Astrocyte (in vitro differentiated cells and primary cell): Measurements from ENCODE around the gene SLC38A10. TPM values are rescaled to one million over a fixed set of nuclear protein-coding genes. Genes with fewer than 3 reads are reported as not detected.

ENCODE experiments used
- DNase-seq: peaks from one replicate; pipeline ENCODE4 v3.0.0-alpha.2; 2010; ENCODE audit warnings: low read depth
- FAIRE-seq: peaks from 2 replicates; lab custom pipeline; 2011; peaks lifted over from hg19 to GRCh38; lab: Jason Lieb, UNC
- H2AFZ ChIP-seq: 2 replicates; pipeline ENCODE4 v1.6.0; 2012; ENCODE audit warnings: low read depth, low read length, inconsistent platforms
- H3K27ac ChIP-seq: 2 replicates; pipeline ENCODE4 v1.5.1; 2011; ENCODE audit warnings: low read depth, low read length, inconsistent platforms
- H3K27me3 ChIP-seq: 2 replicates; pipeline ENCODE4 v1.6.0; 2011; ENCODE audit warnings: low read length, inconsistent platforms; ENCODE audit not compliant: insufficient read depth
- H3K36me3 ChIP-seq: 2 replicates; pipeline ENCODE4 v1.5.1; 2011; ENCODE audit warnings: low read length, inconsistent platforms; ENCODE audit not compliant: insufficient read depth
- H3K4me1 ChIP-seq: 2 replicates; pipeline ENCODE4 v1.5.1; 2011; ENCODE audit warnings: low read length, inconsistent platforms; ENCODE audit not compliant: insufficient read depth
- H3K4me2 ChIP-seq: 2 replicates; pipeline ENCODE4 v1.6.0; 2012; ENCODE audit warnings: low read length, inconsistent platforms
- H3K4me3 ChIP-seq: 2 replicates; pipeline ENCODE4 v1.5.1; 2011; ENCODE audit warnings: low read depth, mild to moderate bottlenecking, low read length, inconsistent platforms; ENCODE audit not compliant: insufficient read depth
- H3K79me2 ChIP-seq: 2 replicates; pipeline ENCODE4 v1.6.0; 2012; ENCODE audit warnings: mild to moderate bottlenecking, low read length, inconsistent platforms; ENCODE audit not compliant: insufficient read depth
- H3K9ac ChIP-seq: 2 replicates; pipeline ENCODE4 v1.6.0; 2012; ENCODE audit warnings: mild to moderate bottlenecking, low read length, inconsistent platforms
- H3K9me3 ChIP-seq: 2 replicates; pipeline ENCODE4 v1.5.1; 2012; ENCODE audit warnings: low read depth, mild to moderate bottlenecking, low read length, inconsistent platforms; ENCODE audit not compliant: insufficient read depth
- H4K20me1 ChIP-seq: 2 replicates; pipeline ENCODE4 v1.6.0; 2012; ENCODE audit warnings: low read length, inconsistent platforms; ENCODE audit not compliant: insufficient read depth
- H3K27ac Mint-ChIP-seq: one replicate; pipeline ENCODE4 v1.8.0; 2021; ENCODE audit warnings: mild to moderate bottlenecking, mixed read lengths; ENCODE audit not compliant: unreplicated experiment
- H3K27me3 Mint-ChIP-seq: one replicate; pipeline ENCODE4 v1.8.0; 2021; ENCODE audit warnings: low read depth, mixed read lengths; ENCODE audit not compliant: unreplicated experiment
- H3K36me3 Mint-ChIP-seq: one replicate; pipeline ENCODE4 v1.8.0; 2021; ENCODE audit warnings: low read depth, mixed read lengths; ENCODE audit not compliant: unreplicated experiment
- H3K4me1 Mint-ChIP-seq: one replicate; pipeline ENCODE4 v1.8.0; 2021; ENCODE audit warnings: low read depth, mixed read lengths; ENCODE audit not compliant: unreplicated experiment
- H3K4me3 Mint-ChIP-seq: one replicate; pipeline ENCODE4 v1.8.0; 2021; ENCODE audit warnings: mild to moderate bottlenecking, moderate library complexity, mixed read lengths; ENCODE audit not compliant: unreplicated experiment
- H3K9me3 Mint-ChIP-seq: one replicate; pipeline ENCODE4 v1.8.0; 2021; ENCODE audit warnings: mild to moderate bottlenecking, mixed read lengths; ENCODE audit not compliant: unreplicated experiment
- CTCF ChIP-seq: IDR thresholded peaks from 2 replicates; pipeline ENCODE4 v1.5.1; 2011; ENCODE audit warnings: low read depth, mild to moderate bottlenecking, inconsistent platforms, low read length, moderate library complexity; ENCODE audit not compliant: insufficient read depth
- EZH2 ChIP-seq: IDR thresholded peaks from 2 replicates; pipeline ENCODE4 v1.6.1; 2012; ENCODE audit warnings: mild to moderate bottlenecking, low read length, inconsistent platforms; ENCODE audit not compliant: insufficient read depth
- total RNA-seq: library from RNA; stranded (reverse); gene quantifications from 2 replicates; pipeline ENCODE4 v1.2.1, GENCODE V29; 2021

SLC38A10 gene
- total RNA-seq, 1 donor from 2014 or later = 71.4 TPM

- Mint-ChIP-seq H3K9me3 (no peaks in the 10 kb centered on the region), H3K27me3 (no peaks in the 10 kb centered on the region), H3K27ac (no peak overlapping the region), H3K4me3 (peak overlapping the region; percentile 40), H3K4me1 (no peaks in the 10 kb centered on the region), H3K36me3 (peaks cover 21% of the 10 kb centered on the region)
- DNase-seq = no peak
- Histone ChIP-seq H4K20me1 (peaks cover 29% of the 10 kb centered on the region), H3K27ac (no peak overlapping the region), H3K9ac (no peak overlapping the region), H2AFZ (no peak overlapping the region), H3K4me3 (no peak overlapping the region), H3K4me2 (no peak overlapping the region), H3K27me3 (no peaks in the 10 kb centered on the region), H3K4me1 (no peaks in the 10 kb centered on the region), H3K9me3 (no peaks in the 10 kb centered on the region), H3K36me3 (peaks cover 13% of the 10 kb centered on the region), H3K79me2 (no peaks in the 10 kb centered on the region)
- no peak for TF ChIP-seq EZH2
- TF ChIP-seq CTCF = no peak
- no peak for FAIRE-seq
Observed at GRCh38 chr17:81277946-81278693, 17.0 kb downstream of the SLC38A10 start.

GRCh38 chr17:81277421-81277820 is 17.7 kb downstream of the SLC38A10 start:
- H3K36me3 ChIP-seq = peaks cover 13% of the 10 kb centered on the region
- DNase-seq = no peak
- Mint-ChIP-seq H3K27ac (peak overlapping the region; percentile 26), H3K36me3 (peaks cover 26% of the 10 kb centered on the region), H3K27me3 (no peaks in the 10 kb centered on the region), H3K4me3 (no peak overlapping the region), H3K4me1 (no peaks in the 10 kb centered on the region), H3K9me3 (no peaks in the 10 kb centered on the region)
- no peak overlapping the region for H2AFZ ChIP-seq
- no peaks in the 10 kb centered on the region for H3K27me3 ChIP-seq
- no peak overlapping the region for H3K4me3 ChIP-seq
- no peak overlapping the region for H3K9ac ChIP-seq
- peaks cover 29% of the 10 kb centered on the region for H4K20me1 ChIP-seq
- TF ChIP-seq CTCF (no peak), EZH2 (no peak)
- no peaks in the 10 kb centered on the region for H3K4me1 ChIP-seq
- H3K79me2 ChIP-seq = no peaks in the 10 kb centered on the region
- no peak for FAIRE-seq
- no peak overlapping the region for H3K4me2 ChIP-seq
- no peak overlapping the region for H3K27ac ChIP-seq
- no peaks in the 10 kb centered on the region for H3K9me3 ChIP-seq

- H3K27me3 Mint-ChIP-seq = no peaks in the 10 kb centered on the region
- peak overlapping the region; percentile 58 for H3K27ac Mint-ChIP-seq
- H3K27ac ChIP-seq = no peak overlapping the region
- DNase-seq (no peak), FAIRE-seq (no peak)
- no peak overlapping the region for H3K4me2 ChIP-seq
- H3K4me1 Mint-ChIP-seq = no peaks in the 10 kb centered on the region
- H3K4me3 ChIP-seq = no peak overlapping the region
- peaks cover 13% of the 10 kb centered on the region for H3K36me3 ChIP-seq
- no peaks in the 10 kb centered on the region for H3K79me2 ChIP-seq
- no peak overlapping the region for H2AFZ ChIP-seq
- H3K27me3 ChIP-seq = no peaks in the 10 kb centered on the region
- H3K4me1 ChIP-seq = no peaks in the 10 kb centered on the region
- peaks cover 29% of the 10 kb centered on the region for H4K20me1 ChIP-seq
- H3K9me3 ChIP-seq = no peaks in the 10 kb centered on the region
- H3K9me3 Mint-ChIP-seq = no peaks in the 10 kb centered on the region
- H3K36me3 Mint-ChIP-seq = peaks cover 28% of the 10 kb centered on the region
- H3K4me3 Mint-ChIP-seq = no peak overlapping the region
- no peak overlapping the region for H3K9ac ChIP-seq
- TF ChIP-seq CTCF = no peak
- TF ChIP-seq EZH2 = no peak
Observed at GRCh38 chr17:81276781-81277180, 18.3 kb downstream of the SLC38A10 start.
